NB4 (cell line): ENCODE results near the gene PRKG1.

ENCODE experiments used
- CTCF ChIP-seq: IDR thresholded peaks from one replicate; pipeline ENCODE4 v1.5.1; 2012; ENCODE audit warnings: low read depth, low read length
- MAX ChIP-seq: IDR thresholded peaks from 2 replicates; pipeline ENCODE4 v1.6.1; 2011; ENCODE audit warnings: low read depth, low read length
- MYC ChIP-seq: IDR thresholded peaks from 2 replicates; pipeline ENCODE4 v1.6.1; 2011; ENCODE audit warnings: low read depth, low read length
- POLR2A ChIP-seq: IDR thresholded peaks from 2 replicates; pipeline ENCODE4 v1.6.1; 2011; ENCODE audit warnings: mild to moderate bottlenecking; ENCODE audit not compliant: insufficient read length; ENCODE audit errors: extremely low read depth

GRCh38 chr10:51246156-51246555, 171.9 kb downstream of the PRKG1 start:
- TF ChIP-seq POLR2A (no peak), CTCF (no peak), MYC (no peak), MAX (no peak)
